Measurements from ENCODE around the gene TMEM183A.

TMEM183A gene

GRCh38 chr1:203045821-203046594 lies 38.8 kb downstream of the TMEM183A start:
- DNase-seq (ENCODE audit: low read depth in 2 of 2): no peak

DNA sequence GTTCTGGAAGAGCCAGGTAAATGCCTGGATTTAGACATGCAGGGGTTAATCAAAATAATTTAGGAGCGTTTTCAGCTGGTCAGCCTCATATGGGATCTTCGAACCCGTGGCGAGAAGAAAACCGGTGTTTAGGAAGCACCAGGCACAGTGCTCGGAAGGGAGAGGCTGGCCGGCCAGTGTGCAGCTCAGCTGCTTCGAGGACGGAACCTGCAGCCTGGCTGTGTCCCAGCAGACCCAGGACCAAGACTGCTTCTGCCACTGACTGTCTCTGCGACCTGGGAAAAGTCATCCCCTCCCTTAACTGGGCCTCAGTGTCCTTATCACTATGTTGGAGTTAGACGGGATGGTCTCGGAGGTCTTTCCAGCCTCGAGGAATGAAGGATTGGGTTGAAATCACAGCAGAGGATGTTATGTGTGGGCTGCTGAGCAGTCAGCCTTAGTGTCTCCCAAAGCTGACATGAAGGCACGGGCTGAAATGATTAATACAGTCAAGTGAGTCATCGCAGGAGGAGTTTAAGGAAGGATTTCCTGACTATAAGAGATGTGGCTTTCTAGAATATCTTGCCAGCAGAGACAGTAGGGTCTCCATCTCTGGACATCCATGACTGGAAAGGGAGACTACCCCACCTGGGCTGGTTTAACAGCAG lies 39.9 kb downstream of the TMEM183A start:
- no peak for DNase-seq (ENCODE audit: low read depth in 2 of 2)

DNA sequence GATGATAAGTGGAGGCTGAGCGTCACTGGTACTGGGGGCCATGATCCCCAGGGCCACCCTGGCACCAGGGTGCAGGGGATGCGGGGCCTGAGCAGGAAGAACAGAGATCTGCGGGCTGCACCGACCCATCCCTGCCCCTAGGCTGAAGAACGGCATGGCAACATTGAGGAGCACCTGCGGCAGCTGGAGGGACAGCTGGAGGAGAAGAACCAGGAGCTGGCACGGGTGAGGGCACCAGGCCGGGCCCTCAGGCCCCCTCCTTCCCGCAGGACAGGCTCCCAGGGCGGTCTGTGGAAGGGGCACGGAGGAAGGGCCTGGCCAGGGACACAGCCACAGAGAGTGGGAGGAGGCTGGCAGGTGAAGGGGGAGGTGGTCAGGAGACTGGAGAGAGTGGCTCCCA lies 40.9 kb downstream of the TMEM183A start:
- no peak for DNase-seq (ENCODE audit: low read depth in 2 of 2)

DNA sequence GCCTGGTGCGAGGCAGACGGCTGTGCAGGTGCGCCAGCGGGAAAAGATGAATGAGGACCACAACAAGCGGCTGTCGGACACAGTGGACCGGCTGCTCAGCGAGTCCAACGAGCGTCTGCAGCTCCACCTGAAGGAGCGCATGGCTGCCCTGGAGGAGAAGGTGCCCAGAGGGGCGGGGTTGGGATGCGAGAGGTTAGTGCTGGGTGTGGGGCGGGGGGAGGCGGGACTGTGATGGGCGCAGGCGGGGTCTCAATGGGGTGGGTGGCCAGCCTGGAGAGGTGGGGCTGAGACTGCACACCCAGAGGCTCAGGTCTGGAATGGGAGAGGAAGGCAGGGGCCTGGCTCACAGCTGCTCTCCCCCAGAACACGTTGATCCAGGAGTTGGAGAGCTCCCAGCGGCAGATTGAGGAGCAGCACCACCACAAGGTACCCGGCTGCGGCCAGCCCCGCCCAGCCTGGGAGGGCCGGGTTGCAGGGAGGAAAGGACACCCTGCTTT lies 41.4 kb downstream of the TMEM183A start:
- no peak for DNase-seq (ENCODE audit: low read depth in 2 of 2)

GRCh38 chr1:203049077-203049476 lies 41.9 kb downstream of the TMEM183A start:
- DNase-seq (ENCODE audit: low read depth in 2 of 2): no peak

- no peak for DNase-seq (ENCODE audit: low read depth in 2 of 2)
Observed at GRCh38 chr1:203049576-203050180, 42.5 kb downstream of the TMEM183A start.

- no peak for DNase-seq (ENCODE audit: low read depth in 2 of 2)
Observed at GRCh38 chr1:203050826-203051225, 43.7 kb downstream of the TMEM183A start.

DNA sequence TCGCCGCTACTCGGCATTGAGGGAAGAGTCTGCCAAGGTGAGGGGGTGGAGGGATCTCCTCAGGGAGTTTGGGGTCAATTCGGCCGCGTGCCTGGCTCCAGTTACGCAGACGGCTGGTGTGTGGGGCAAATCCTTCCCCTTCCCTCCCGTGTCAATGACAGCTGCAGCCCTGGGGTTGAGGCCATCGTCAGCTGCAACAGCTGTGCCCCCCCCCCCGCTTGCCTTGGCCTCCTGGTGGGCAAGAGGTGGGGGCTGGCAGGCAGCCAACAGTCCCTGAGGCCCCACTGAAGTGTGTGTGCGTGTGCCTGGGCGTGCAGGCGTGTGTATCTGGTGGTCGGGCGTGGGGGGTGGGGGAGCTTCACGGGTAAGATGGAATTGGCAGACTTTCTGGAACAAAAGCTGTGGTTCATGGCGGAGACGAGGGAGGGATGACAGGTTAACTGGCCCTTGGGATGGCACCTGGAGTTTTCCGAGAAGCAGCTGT lies 44.7 kb downstream of the TMEM183A start:
- DNase-seq (ENCODE audit: low read depth in 2 of 2): no peak

- DNase-seq (ENCODE audit: low read depth in 2 of 2): no peak
Observed at GRCh38 chr1:203052601-203053000, 45.4 kb downstream of the TMEM183A start.

- DNase-seq (ENCODE audit: low read depth in 2 of 2): no peak
Observed at GRCh38 chr1:203054184-203054583, 47.0 kb downstream of the TMEM183A start.

GRCh38 chr1:203054642-203055041 lies 47.5 kb downstream of the TMEM183A start:
- DNase-seq (ENCODE audit: low read depth in 2 of 2): no peak

- DNase-seq (ENCODE audit: low read depth in 2 of 2): no peak
Observed at GRCh38 chr1:203055161-203055799, 48.1 kb downstream of the TMEM183A start.

- no peak for DNase-seq (ENCODE audit: low read depth in 2 of 2)
Observed at GRCh38 chr1:203056012-203056411, 48.8 kb downstream of the TMEM183A start.

DNA sequence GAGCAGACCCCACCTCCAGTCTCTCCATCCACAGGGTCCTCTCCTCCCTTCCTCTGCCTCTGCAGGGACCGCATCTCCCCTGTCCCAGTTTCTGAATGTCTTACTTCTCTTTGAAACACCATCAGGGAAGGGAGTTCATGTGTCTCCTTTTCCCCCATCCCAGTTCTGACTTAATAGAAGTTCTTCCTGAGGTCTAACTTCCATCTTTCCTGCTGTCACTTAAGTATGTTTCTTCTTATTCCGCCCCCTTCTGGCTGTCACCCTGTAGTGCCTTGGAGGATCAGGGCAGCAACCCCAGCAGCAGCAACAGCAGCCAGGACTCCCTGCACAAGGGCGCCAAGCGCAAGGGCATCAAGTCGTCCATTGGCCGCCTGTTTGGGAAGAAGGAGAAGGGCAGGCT lies 49.3 kb downstream of the TMEM183A start:
- no peak for DNase-seq (ENCODE audit: low read depth in 2 of 2)

GRCh38 chr1:203057911-203058675 lies 50.9 kb downstream of the TMEM183A start:
- no peak for DNase-seq (ENCODE audit: low read depth in 2 of 2)

GRCh38 chr1:203058676-203058935 lies 51.4 kb downstream of the TMEM183A start:
- no peak for DNase-seq (ENCODE audit: low read depth in 2 of 2)

DNA sequence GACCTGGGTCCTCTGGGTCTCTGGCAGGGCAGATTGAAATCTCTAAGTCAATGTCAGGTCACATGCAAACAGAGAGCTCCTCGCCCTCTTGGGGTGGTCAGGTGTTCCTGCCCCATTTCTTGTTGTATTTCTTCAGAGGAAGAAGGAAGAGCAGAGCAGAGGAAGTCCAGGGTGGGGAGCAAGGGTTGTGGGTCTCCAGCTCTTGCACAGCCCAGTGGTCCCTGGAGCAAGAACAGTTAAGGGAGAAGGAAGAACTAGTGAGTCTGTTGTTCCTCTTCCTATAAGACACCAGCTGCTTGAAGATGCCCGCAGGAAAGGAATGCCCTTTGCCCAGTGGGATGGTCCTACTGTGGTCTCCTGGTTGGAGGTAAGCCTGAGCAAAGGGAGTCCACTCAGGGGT lies 52.3 kb downstream of the TMEM183A start:
- DNase-seq (ENCODE audit: low read depth in 2 of 2): no peak

GRCh38 chr1:203060115-203060514 lies 52.9 kb downstream of the TMEM183A start:
- DNase-seq (ENCODE audit: low read depth in 2 of 2): no peak

GRCh38 chr1:203063287-203063686 lies 56.1 kb downstream of the TMEM183A start:
- no peak for DNase-seq (ENCODE audit: low read depth in 2 of 2)

DNA sequence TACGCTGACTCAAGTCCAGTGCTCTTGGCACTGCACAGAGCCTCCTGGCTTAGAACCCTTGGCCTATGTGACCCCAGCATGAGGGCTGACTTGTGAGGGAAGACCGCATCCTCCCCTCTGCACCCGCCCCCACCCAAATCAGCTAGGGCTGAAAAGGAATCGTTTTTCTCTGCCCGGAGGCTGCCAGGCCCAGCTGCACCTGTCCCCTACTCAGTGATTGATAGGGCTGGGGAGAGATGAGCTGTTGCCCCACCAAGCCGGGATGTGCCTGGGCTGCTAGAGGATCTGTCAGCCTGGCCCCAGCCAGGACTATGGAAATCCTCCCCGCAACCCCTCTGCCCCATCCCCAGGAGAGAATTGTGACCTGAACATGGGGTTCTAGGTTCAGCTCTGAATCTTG lies 58.0 kb downstream of the TMEM183A start:
- DNase-seq (ENCODE audit: low read depth in 2 of 2): no peak

DNA sequence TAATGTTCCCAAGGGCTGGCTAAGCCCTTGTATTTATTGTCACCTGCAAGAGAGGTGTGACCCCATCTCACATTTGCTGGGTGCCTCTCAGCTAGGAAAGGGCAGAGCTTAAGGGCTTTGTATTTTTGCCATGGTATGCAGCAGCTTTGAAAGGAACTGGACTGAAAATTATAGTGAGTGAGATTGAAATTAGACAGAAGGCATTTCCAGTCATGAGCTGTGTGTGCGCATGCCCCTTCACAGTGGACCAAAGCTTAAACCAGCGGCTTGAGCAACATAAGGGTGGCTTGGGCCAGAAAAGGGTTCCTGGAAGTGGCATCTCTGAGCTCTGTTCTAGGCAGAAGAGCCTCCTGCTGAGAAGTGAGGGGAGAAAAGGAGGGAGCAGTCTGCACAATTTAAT lies 58.8 kb downstream of the TMEM183A start:
- DNase-seq (ENCODE audit: low read depth in 2 of 2): no peak

DNA sequence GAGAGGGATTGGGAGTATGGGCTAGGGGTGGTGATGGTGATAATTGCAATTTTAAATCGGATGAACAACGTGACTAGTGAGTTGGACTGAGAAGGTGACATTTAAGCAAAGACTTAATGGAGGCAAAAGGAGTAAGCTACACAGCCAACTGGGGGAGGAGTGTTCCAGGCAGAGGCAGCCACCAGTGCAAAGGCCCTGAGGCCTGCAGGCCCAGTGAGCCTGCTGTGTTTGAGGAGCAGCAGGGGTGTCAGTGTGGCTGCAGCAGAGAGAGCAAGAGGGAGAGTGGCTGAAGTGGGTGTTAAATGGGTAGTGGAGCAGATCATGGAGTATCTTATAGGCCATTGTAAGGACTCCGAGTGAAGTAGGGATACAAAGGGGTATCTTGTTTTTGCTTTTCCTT lies 59.8 kb downstream of the TMEM183A start:
- DNase-seq (ENCODE audit: low read depth in 2 of 2): no peak
